ENCODE data around the gene MEAK7. TPM values are rescaled to one million over a fixed set of nuclear protein-coding genes. Genes with fewer than 3 reads are reported as not detected.

The MEAK7 gene, protein sequence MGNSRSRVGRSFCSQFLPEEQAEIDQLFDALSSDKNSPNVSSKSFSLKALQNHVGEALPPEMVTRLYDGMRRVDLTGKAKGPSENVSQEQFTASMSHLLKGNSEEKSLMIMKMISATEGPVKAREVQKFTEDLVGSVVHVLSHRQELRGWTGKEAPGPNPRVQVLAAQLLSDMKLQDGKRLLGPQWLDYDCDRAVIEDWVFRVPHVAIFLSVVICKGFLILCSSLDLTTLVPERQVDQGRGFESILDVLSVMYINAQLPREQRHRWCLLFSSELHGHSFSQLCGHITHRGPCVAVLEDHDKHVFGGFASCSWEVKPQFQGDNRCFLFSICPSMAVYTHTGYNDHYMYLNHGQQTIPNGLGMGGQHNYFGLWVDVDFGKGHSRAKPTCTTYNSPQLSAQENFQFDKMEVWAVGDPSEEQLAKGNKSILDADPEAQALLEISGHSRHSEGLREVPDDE
- total RNA-seq: 40.8 and 58.9 TPM in 2 replicates

DNA sequence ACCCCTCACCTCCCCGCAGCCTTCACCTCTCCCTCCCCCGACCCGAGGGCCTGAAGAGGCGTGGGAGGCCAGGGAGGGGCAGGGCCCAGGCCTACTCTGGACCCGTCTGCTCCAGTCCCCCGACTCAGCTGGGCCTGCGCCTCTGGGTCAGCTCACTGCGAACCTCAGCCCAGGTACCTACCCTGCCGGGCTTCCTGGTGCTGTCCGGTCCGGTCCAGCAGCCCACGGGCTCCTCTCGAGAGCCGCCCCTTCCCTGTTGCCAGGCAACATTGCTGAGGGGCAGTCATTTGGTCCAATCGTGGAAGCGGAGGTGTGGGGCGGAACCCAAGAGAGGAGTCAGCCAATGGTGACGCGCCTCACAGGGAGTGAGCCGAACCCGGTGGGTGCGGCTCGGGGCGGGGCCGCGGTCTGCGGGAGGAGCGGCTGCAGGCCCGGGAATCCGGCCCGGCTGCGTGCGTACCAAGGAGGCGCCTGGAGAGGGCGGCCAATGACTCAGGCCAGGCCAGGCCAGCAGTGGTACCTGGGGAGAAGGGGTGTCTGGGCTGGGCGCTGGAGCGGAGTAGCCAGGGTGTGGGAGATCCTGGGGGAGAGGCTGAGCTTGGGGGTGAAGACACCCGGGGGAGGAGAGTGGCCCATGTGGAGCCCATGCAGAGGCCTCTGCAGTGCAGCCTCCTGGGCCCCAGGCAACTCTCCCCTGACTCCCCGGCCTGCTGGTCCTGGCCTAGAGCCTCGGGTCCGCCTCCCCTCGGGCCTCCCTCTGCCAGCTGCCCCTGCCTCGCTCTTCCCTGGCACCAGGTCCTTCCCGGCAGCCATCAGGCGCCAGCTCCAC, at the start of gene MEAK7:
Gene MEAK7, minus strand, starts transcription at position 240 of the 829 bp plus-strand sequence. CDS start 6,573 bp downstream, outside the sequence.

Other genes with a start within 250 kb of the MEAK7 start
- under 0.01 and 0.11 TPM in 2 replicates for gene WFDC1, start 209.8 kb downstream of the MEAK7 start, total RNA-seq
- 0.39 TPM in 1 of 2 replicates, not detected in the other for gene ATP2C2, start 136.1 kb downstream of the MEAK7 start, total RNA-seq
- 21.2 and 91.3 TPM in 2 replicates for gene COTL1, start 113.4 kb upstream of the MEAK7 start, total RNA-seq
- 36.1 and 46.4 TPM in 2 replicates for gene KLHL36, start 143.9 kb upstream of the MEAK7 start, total RNA-seq
- 36.5 and 47.9 TPM in 2 replicates for gene USP10, start 195.3 kb upstream of the MEAK7 start, total RNA-seq